ENCODE measurements around the gene GUCD1. TPM values are rescaled to one million over a fixed set of nuclear protein-coding genes. Genes with fewer than 3 reads are reported as not detected.

The GUCD1 gene
- total RNA-seq, 1 experiment from 2014 or later = 48.4 TPM

- Mint-ChIP-seq H3K27me3 (ENCODE audit: insufficient read depth, unreplicated experiment) (no peaks in the 10 kb centered on the region), H3K36me3 (ENCODE audit: insufficient read depth, unreplicated experiment) (peaks cover 69% of the 10 kb centered on the region), H3K4me3 (ENCODE audit: unreplicated experiment) (no peak overlapping the region), H3K9me3 (ENCODE audit: unreplicated experiment) (no peaks in the 10 kb centered on the region), H3K27ac (ENCODE audit: low read depth, unreplicated experiment) (no peak overlapping the region), H3K4me1 (ENCODE audit: insufficient read depth, unreplicated experiment) (peaks cover 17% of the 10 kb centered on the region)
- ChIA-PET POLR2A (interaction anchor here (0.7 to 2.1 kb wide), 2 partner anchors 12 to 21 kb away, joined by 5 to 13 read pairs; partner anchors contain the start of genes GUCD1 and SNRPD3), CTCF (interaction anchor here (0.6 to 1.5 kb wide), 2 partner anchors 10 to 651 kb away, joined by 3 read pairs; no protein-coding TSS in a partner anchor)
- DNase-seq (ENCODE audit: unreplicated experiment) = no peak
- no TSS peak for BruUV-seq (replicated peaks)
- TF ChIP-seq CTCF (IDR thresholded peaks at IDR 0.05; ENCODE audit: unreplicated experiment) = no peak
- intact Hi-C loops (cut with micrococcal nuclease) = no loop called here
These were observed 21.8 kb upstream of the GUCD1 start for GRCh38 chr22:24576778-24577177.

GRCh38 chr22:24571266-24571665, 16.3 kb upstream of the GUCD1 start:
- intact Hi-C loops (cut with micrococcal nuclease) = no loop called here
- no peak for TF ChIP-seq CTCF (IDR thresholded peaks at IDR 0.05; ENCODE audit: unreplicated experiment)
- no peaks in the 10 kb centered on the region for H3K27me3 Mint-ChIP-seq (ENCODE audit: insufficient read depth, unreplicated experiment)
- no peaks in the 10 kb centered on the region for H3K4me1 Mint-ChIP-seq (ENCODE audit: insufficient read depth, unreplicated experiment)
- POLR2A ChIA-PET = no interaction called here
- no peaks in the 10 kb centered on the region for H3K9me3 Mint-ChIP-seq (ENCODE audit: unreplicated experiment)
- CTCF ChIA-PET = no interaction called here
- DNase-seq (ENCODE audit: unreplicated experiment) = no peak
- peaks cover 92% of the 10 kb centered on the region for H3K36me3 Mint-ChIP-seq (ENCODE audit: insufficient read depth, unreplicated experiment)
- no TSS peak for BruUV-seq (replicated peaks)
- H3K27ac Mint-ChIP-seq (ENCODE audit: low read depth, unreplicated experiment) = no peak overlapping the region
- no peak overlapping the region for H3K4me3 Mint-ChIP-seq (ENCODE audit: unreplicated experiment)

- peaks cover 84% of the 10 kb centered on the region for H3K36me3 Mint-ChIP-seq (ENCODE audit: insufficient read depth, unreplicated experiment)
- BruUV-seq (replicated peaks) = no TSS peak
- intact Hi-C loops (cut with micrococcal nuclease) = no loop called here
- ChIA-PET POLR2A (interaction anchor here (4.3 kb wide), 1 partner anchor 13 kb away, joined by 24 read pairs; the partner anchor contains the start of gene GUCD1), CTCF (interaction anchor here (0.9 to 1.7 kb wide), 3 partner anchors 10 to 282 kb away, joined by 3 to 5 read pairs (median 3); no protein-coding TSS in a partner anchor)
- H3K4me1 Mint-ChIP-seq (ENCODE audit: insufficient read depth, unreplicated experiment) = peaks cover 11% of the 10 kb centered on the region
- H3K4me3 Mint-ChIP-seq (ENCODE audit: unreplicated experiment) = no peak overlapping the region
- no peak for TF ChIP-seq CTCF (IDR thresholded peaks at IDR 0.05; ENCODE audit: unreplicated experiment)
- H3K27me3 Mint-ChIP-seq (ENCODE audit: insufficient read depth, unreplicated experiment) = no peaks in the 10 kb centered on the region
- no peak overlapping the region for H3K27ac Mint-ChIP-seq (ENCODE audit: low read depth, unreplicated experiment)
- DNase-seq (ENCODE audit: unreplicated experiment) = no peak
- no peaks in the 10 kb centered on the region for H3K9me3 Mint-ChIP-seq (ENCODE audit: unreplicated experiment)
These were observed 12.7 kb upstream of the GUCD1 start for GRCh38 chr22:24567668-24568067.

GRCh38 chr22:24566899-24567511, 12.1 kb upstream of the GUCD1 start:
- H3K27ac Mint-ChIP-seq (ENCODE audit: low read depth, unreplicated experiment) = no peak overlapping the region
- no peak for TF ChIP-seq CTCF (IDR thresholded peaks at IDR 0.05; ENCODE audit: unreplicated experiment)
- intact Hi-C loops (cut with micrococcal nuclease) = no loop called here
- ChIA-PET POLR2A (interaction anchor here (0.6 to 4.3 kb wide), 2 partner anchors 10 to 13 kb away, joined by 3 to 24 read pairs; partner anchors contain the start of gene GUCD1), CTCF (interaction anchor here (1.3 to 1.7 kb wide), 2 partner anchors 10 kb away, joined by 3 to 5 read pairs; no protein-coding TSS in a partner anchor)
- no peak overlapping the region for H3K4me3 Mint-ChIP-seq (ENCODE audit: unreplicated experiment)
- no peaks in the 10 kb centered on the region for H3K27me3 Mint-ChIP-seq (ENCODE audit: insufficient read depth, unreplicated experiment)
- H3K9me3 Mint-ChIP-seq (ENCODE audit: unreplicated experiment) = no peaks in the 10 kb centered on the region
- no peak for DNase-seq (ENCODE audit: unreplicated experiment)
- peaks cover 11% of the 10 kb centered on the region for H3K4me1 Mint-ChIP-seq (ENCODE audit: insufficient read depth, unreplicated experiment)
- peaks cover 84% of the 10 kb centered on the region for H3K36me3 Mint-ChIP-seq (ENCODE audit: insufficient read depth, unreplicated experiment)
- no TSS peak for BruUV-seq (replicated peaks)
